Body of pancreas (tissue), 4 donors: ENCODE measurements around the gene UBE2J1. TPM values are rescaled to one million over a fixed set of nuclear protein-coding genes. Genes with fewer than 3 reads are reported as not detected.

Experiments used
- ATAC-seq: fragments of 150-250 bp; one replicate; pipeline ENCODE4 v1.9.1; 2016
- DNase-seq, 4 donors: peaks; one replicate each; pipeline ENCODE4 v3.0.0-alpha.2; 2019
- H3K27ac ChIP-seq, 4 donors: fragments of 200-600 bp; sonication (generic); 1 replicate in 3 of 4; 2 replicates in 1 of 4; pipeline versions ENCODE4 v1.5.1 to v1.6.1; 2016 to 2019; ENCODE audit warnings: mild to moderate bottlenecking in 1 of 4, mixed read lengths in 1 of 4, moderate library complexity in 1 of 4
- H3K27me3 ChIP-seq, 2 donors: fragments of 200-600 bp; sonication (generic); one replicate each; pipeline ENCODE4 v1.6.0; 2016; ENCODE audit warnings: mild to moderate bottlenecking in 1 of 2
- H3K36me3 ChIP-seq, 2 donors: fragments of 200-600 bp; sonication (generic); replicated peaks in 1 of 2; 2 replicates each; pipeline ENCODE4 v1.5.1; 2016; ENCODE audit warnings: low read depth in 2 of 2; ENCODE audit not compliant: insufficient read depth in 1 of 2
- H3K4me1 ChIP-seq: fragments of 200-600 bp; sonication (generic); one replicate; pipeline ENCODE4 v1.6.0; 2016
- H3K4me3 ChIP-seq, 2 donors: fragments of 200-600 bp; sonication (generic); 1 replicate in 1 of 2; 2 replicates in 1 of 2; pipeline ENCODE4 v1.5.1; 2016 to 2019
- H3K9me3 ChIP-seq, 3 donors: fragments of 200-600 bp; sonication (generic); 1 replicate in 2 of 3; 2 replicates in 1 of 3; pipeline ENCODE4 v1.5.1; 2016
- POLR2A ChIP-seq, 3 donors: fragments of 450-650 bp; IDR thresholded peaks; one replicate each; pipeline ENCODE4 v1.6.1; 2016; ENCODE audit warnings: antibody characterized with exemption in 3 of 3, mild to moderate bottlenecking in 2 of 3
- WGBS, 2 donors: methylation state at CpG; one replicate each; pipeline ENCODE4 v1.1.5; 2017; 5-methylcytosine and 5-hydroxymethylcytosine counted together
- intact Hi-C: fragments of 100-400 bp; cut with DNase I; formaldehyde crosslinking; loops from one replicate; pipeline ENCODE4 v1.15.1; 2023
- total RNA-seq, 2 donors: library from RNA; depleted of rRNA; stranded (reverse); fragments of >200 nt; gene quantifications; one replicate each; pipeline ENCODE4 v1.1.0, GENCODE V29; 2016
- TF ChIP-seq, protein P1 (sequence below), 7 experiments: fragments of 450-650 bp in 4 of 7; fragments of 200-600 bp in 3 of 7; sonication (generic) in 3 of 7; IDR thresholded peaks; one replicate each; pipeline ENCODE4 v1.5.1; 2016 to 2019; ENCODE audit warnings: antibody characterized with exemption in 7 of 7

Gene UBE2J1
- total RNA-seq, 2 donors from 2014 or later = 23.4 to 27.8 TPM

GRCh38 chr6:89320012-89320559 lies 32.4 kb downstream of the UBE2J1 start:
- ATAC-seq (no peak), DNase-seq (no peak)
- Histone ChIP-seq H3K9me3 (no peaks in the 10 kb centered on the region), H3K27ac (no peak overlapping the region), H3K36me3 (no peaks in the 10 kb centered on the region), H3K4me1 (no peaks in the 10 kb centered on the region), H3K27me3 (no peaks in the 10 kb centered on the region), H3K4me3 (no peak overlapping the region)
- intact Hi-C loops = no loop called here
- TF ChIP-seq, protein P1, sequence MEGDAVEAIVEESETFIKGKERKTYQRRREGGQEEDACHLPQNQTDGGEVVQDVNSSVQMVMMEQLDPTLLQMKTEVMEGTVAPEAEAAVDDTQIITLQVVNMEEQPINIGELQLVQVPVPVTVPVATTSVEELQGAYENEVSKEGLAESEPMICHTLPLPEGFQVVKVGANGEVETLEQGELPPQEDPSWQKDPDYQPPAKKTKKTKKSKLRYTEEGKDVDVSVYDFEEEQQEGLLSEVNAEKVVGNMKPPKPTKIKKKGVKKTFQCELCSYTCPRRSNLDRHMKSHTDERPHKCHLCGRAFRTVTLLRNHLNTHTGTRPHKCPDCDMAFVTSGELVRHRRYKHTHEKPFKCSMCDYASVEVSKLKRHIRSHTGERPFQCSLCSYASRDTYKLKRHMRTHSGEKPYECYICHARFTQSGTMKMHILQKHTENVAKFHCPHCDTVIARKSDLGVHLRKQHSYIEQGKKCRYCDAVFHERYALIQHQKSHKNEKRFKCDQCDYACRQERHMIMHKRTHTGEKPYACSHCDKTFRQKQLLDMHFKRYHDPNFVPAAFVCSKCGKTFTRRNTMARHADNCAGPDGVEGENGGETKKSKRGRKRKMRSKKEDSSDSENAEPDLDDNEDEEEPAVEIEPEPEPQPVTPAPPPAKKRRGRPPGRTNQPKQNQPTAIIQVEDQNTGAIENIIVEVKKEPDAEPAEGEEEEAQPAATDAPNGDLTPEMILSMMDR (IDR thresholded peaks at IDR 0.05) = no peak
- TF ChIP-seq POLR2A (IDR thresholded peaks at IDR 0.05) = no peak
- 86 to 90% methylated on average over 6 of the region's 6 CpGs for WGBS, 2 donors

- no peaks in the 10 kb centered on the region for H3K27me3 ChIP-seq
- H3K4me1 ChIP-seq = peaks cover 7% of the 10 kb centered on the region
- H3K36me3 ChIP-seq = no peaks in the 10 kb centered on the region
- no peak for ATAC-seq
- no peak overlapping the region for H3K4me3 ChIP-seq
- no peak for DNase-seq
- intact Hi-C loops = no loop called here
- H3K9me3 ChIP-seq = no peaks in the 10 kb centered on the region
- no peak for TF ChIP-seq POLR2A (IDR thresholded peaks at IDR 0.05)
- TF ChIP-seq, protein P1 (IDR thresholded peaks at IDR 0.05) = no peak
- no peak overlapping the region for H3K27ac ChIP-seq
These were observed 35.5 kb downstream of the UBE2J1 start for GRCh38 chr6:89317067-89317466.

DNA sequence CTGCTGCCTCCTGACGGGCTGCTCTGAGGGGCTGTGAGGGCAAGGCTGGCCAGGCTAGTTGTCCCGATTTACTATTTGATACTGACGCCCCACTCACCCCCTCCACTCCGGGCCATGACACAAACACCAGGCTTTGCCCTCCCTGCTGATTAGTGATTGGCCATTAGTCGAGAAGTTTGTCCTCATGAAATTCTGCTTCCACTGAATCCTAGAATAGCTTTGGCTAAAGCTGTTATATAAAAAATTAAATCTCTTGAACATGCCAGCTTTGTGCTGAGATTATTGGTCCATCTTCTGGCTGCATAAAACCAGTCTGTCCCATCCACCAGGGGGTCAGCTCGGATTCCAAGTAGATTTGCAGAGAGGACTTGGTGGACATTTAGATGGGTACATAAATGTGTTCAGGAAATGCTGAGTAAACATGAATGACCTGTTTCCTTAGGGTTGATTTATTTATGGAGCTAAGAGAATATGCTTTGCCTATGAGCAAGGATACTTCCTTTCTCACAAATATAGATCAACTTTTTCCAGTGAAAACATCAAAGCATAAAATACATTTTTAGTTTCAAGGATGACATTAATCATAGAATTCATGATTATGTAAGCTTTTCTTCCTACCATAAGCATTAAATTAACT lies 37.2 kb downstream of the UBE2J1 start, which contains the start of gene GABRR2:
GABRR2 (minus strand) TSS at position 51 of the 637 bp plus-strand sequence. CDS start 134 bp downstream, outside the sequence.
- no peak for ATAC-seq
- no peak within 1 kb of the TSS for H3K27ac ChIP-seq
- peaks cover 14% of the 10 kb centered on the region for H3K4me1 ChIP-seq
- H3K9me3 ChIP-seq = no peaks in the 10 kb centered on the region
- H3K36me3 ChIP-seq = no peaks in the 10 kb centered on the region
- no peaks in the 10 kb centered on the region for H3K27me3 ChIP-seq
- DNase-seq = no peak
- no peak within 1 kb of the TSS for H3K4me3 ChIP-seq
- 83 to 93% methylated on average over 6 of the region's 6 CpGs for WGBS, 2 donors
- TF ChIP-seq POLR2A (IDR thresholded peaks at IDR 0.05) = no peak
- TF ChIP-seq, protein P1 (IDR thresholded peaks at IDR 0.05) = no peak
- intact Hi-C loops = no loop called here

GRCh38 chr6:89314692-89315091 lies 37.8 kb downstream of the UBE2J1 start:
- intact Hi-C loops = no loop called here
- ATAC-seq (no peak), DNase-seq (no peak)
- WGBS, 2 donors = 86 to 93% methylated on average over 7 of the region's 7 CpGs
- Histone ChIP-seq H3K27ac (no peak overlapping the region), H3K4me3 (no peak overlapping the region), H3K9me3 (no peaks in the 10 kb centered on the region), H3K36me3 (no peaks in the 10 kb centered on the region), H3K4me1 (peaks cover 14% of the 10 kb centered on the region), H3K27me3 (no peaks in the 10 kb centered on the region)
- TF ChIP-seq POLR2A (IDR thresholded peaks at IDR 0.05) = no peak
- TF ChIP-seq, protein P1 (IDR thresholded peaks at IDR 0.05) = no peak

DNA sequence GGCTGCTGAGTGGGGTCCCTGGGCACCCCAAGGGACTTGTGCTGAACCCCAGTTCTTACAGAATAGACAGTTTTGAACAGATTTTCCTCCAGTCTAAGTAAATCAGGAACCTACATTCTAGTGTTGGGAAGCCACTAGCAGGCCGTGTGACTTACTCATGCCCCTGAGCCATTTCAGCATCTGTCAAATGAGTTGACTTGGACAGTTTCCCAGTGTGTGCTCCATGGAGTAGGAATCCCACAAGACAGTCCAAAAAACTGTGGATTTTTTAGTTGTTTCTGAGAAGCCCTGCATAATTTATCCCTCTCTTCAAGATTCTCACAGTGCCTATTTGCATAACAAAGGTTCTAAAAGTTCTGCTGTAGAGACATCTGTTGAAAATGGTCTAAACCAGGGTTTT lies 39.5 kb downstream of the UBE2J1 start:
- Histone ChIP-seq H3K9me3 (no peaks in the 10 kb centered on the region), H3K27me3 (no peaks in the 10 kb centered on the region), H3K4me1 (peaks cover 14% of the 10 kb centered on the region), H3K4me3 (no peak overlapping the region), H3K36me3 (no peaks in the 10 kb centered on the region), H3K27ac (peak overlapping the region in 1 of 4 donors; percentile 25)
- 30 to 63% methylated on average over 1 of the region's 1 CpG for WGBS, 2 donors
- TF ChIP-seq, protein P1 (IDR thresholded peaks at IDR 0.05) = no peak
- TF ChIP-seq POLR2A (IDR thresholded peaks at IDR 0.05) = no peak
- intact Hi-C loops = no loop called here
- DNase-seq (peak in 2 of 4 donors; percentile 17 to 38), ATAC-seq (no peak)
